ENCODE data around the gene ACAD11.

DNA sequence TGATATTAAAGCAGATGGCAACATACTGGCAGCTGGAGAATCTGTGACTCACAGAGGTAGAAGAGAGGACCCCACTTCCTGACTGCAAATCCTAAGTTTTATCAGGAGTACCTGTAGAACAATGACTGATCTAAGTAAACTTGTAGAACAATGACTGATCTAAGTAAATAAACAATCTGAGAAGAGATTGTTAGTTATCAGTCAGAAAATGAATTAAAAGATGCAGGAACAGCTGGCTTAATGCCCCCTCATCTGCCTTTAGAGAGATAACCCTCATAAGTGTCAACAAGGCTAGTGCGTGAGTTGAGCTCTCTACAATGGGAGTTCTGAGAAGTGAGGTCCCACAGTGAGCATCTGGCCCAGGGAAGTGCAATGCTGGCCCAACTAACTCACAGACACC, 14.6 kb downstream of the ACAD11 start:
- TF ChIP-seq, protein P1, sequence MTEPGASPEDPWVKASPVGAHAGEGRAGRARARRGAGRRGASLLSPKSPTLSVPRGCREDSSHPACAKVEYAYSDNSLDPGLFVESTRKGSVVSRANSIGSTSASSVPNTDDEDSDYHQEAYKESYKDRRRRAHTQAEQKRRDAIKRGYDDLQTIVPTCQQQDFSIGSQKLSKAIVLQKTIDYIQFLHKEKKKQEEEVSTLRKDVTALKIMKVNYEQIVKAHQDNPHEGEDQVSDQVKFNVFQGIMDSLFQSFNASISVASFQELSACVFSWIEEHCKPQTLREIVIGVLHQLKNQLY (CRISPR knock-in tag; IDR thresholded peaks at IDR 0.05): no peak
- TF ChIP-seq, protein P2, sequence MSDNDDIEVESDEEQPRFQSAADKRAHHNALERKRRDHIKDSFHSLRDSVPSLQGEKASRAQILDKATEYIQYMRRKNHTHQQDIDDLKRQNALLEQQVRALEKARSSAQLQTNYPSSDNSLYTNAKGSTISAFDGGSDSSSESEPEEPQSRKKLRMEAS (CRISPR knock-in tag; IDR thresholded peaks at IDR 0.05): no peak
- TF ChIP-seq, protein P3, sequence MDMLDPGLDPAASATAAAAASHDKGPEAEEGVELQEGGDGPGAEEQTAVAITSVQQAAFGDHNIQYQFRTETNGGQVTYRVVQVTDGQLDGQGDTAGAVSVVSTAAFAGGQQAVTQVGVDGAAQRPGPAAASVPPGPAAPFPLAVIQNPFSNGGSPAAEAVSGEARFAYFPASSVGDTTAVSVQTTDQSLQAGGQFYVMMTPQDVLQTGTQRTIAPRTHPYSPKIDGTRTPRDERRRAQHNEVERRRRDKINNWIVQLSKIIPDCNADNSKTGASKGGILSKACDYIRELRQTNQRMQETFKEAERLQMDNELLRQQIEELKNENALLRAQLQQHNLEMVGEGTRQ (CRISPR knock-in tag; IDR thresholded peaks at IDR 0.05): no peak
- TF ChIP-seq TEAD4 (CRISPR knock-in tag; IDR thresholded peaks at IDR 0.05) (no peak), RELA (CRISPR knock-in tag; IDR thresholded peaks at IDR 0.05; ENCODE audit: borderline replicate concordance) (no peak), ATF1 (CRISPR knock-in tag; IDR thresholded peaks at IDR 0.05) (no peak)
- TF ChIP-seq, protein P4, sequence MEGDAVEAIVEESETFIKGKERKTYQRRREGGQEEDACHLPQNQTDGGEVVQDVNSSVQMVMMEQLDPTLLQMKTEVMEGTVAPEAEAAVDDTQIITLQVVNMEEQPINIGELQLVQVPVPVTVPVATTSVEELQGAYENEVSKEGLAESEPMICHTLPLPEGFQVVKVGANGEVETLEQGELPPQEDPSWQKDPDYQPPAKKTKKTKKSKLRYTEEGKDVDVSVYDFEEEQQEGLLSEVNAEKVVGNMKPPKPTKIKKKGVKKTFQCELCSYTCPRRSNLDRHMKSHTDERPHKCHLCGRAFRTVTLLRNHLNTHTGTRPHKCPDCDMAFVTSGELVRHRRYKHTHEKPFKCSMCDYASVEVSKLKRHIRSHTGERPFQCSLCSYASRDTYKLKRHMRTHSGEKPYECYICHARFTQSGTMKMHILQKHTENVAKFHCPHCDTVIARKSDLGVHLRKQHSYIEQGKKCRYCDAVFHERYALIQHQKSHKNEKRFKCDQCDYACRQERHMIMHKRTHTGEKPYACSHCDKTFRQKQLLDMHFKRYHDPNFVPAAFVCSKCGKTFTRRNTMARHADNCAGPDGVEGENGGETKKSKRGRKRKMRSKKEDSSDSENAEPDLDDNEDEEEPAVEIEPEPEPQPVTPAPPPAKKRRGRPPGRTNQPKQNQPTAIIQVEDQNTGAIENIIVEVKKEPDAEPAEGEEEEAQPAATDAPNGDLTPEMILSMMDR (IDR thresholded peaks at IDR 0.05): no peak

Measured in WTC11 (cell line).